Suppressor macrophage (primary cell): ENCODE results near the gene ELK3.
"Not testable (repeated sequence)": the region's sequence is repeated elsewhere in the genome, so short reads cannot be mapped to it uniquely, and the experiment has no call there.

Experiments
- DNase-seq, 4 experiments: peaks; one replicate each; pipeline ENCODE4 v3.0.0-alpha.2; 2020 to 2022

The ELK3 gene

GRCh38 chr12:96311191-96311590 is 117.0 kb downstream of the ELK3 start:
- no peak for DNase-seq

- DNase-seq = no peak
Measured at GRCh38 chr12:96313606-96314005, 119.4 kb downstream of the ELK3 start.

GRCh38 chr12:96314723-96315122 is 120.5 kb downstream of the ELK3 start:
- DNase-seq = no peak

- not testable (repeated sequence) for DNase-seq
Measured at GRCh38 chr12:96315741-96316481, 121.7 kb downstream of the ELK3 start.

GRCh38 chr12:96317801-96318200 is 123.6 kb downstream of the ELK3 start:
- DNase-seq = not testable (repeated sequence)
